IMR-90 (cell line): ENCODE measurements around the gene ZFHX3. TPM values are rescaled to one million over a fixed set of nuclear protein-coding genes. Genes with fewer than 3 reads are reported as not detected.

Source experiments
- ATAC-seq: fragments of 200-7000 bp; cut with Tn5 transposase; 2 replicates; pipeline ENCODE4 v1.9.1; 2020; ENCODE audit warnings: low read depth, mild to moderate bottlenecking, moderate library complexity
- BruUV-seq: library from RNA; stranded (reverse); fragments of 400-500 nt; replicated peaks from 2 replicates; lab custom pipeline; 2021; lab: Mats Ljungman, UMichigan
- CTCF ChIA-PET: fragments of 300-600 bp; formaldehyde crosslinking; extraction: SDS; loops from one replicate; lab custom pipeline; 2021; ENCODE audit warnings: antibody characterized with exemption; lab: Yijun Ruan, JAX
- POLR2A ChIA-PET: fragments of 300-600 bp; sonication (Branson Sonifier 250); formaldehyde crosslinking; loops from one replicate; lab custom pipeline; 2022; ENCODE audit warnings: antibody characterized with exemption; ENCODE audit not compliant: unreplicated experiment; lab: Charles Lee
- DNase-seq: peaks from one replicate; pipeline ENCODE4 v3.0.0; 2013
- H2AFZ ChIP-seq: replicated peaks from 2 replicates; pipeline ENCODE3; 2013; ENCODE audit warnings: low read length, mild to moderate bottlenecking; ENCODE audit not compliant: poor library complexity
- H2AK5ac ChIP-seq: 2 replicates; pipeline ENCODE4 v1.6.1; 2013; ENCODE audit warnings: low read depth, low read length, inconsistent platforms
- H2AK9ac ChIP-seq: replicated peaks from 2 replicates; pipeline ENCODE3; 2013; ENCODE audit warnings: mild to moderate bottlenecking, low read depth, low read length, moderate library complexity; ENCODE audit not compliant: poor library complexity
- H2BK120ac ChIP-seq: 2 replicates; pipeline ENCODE4 v1.6.1; 2013; ENCODE audit warnings: low read depth, low read length, inconsistent platforms
- H2BK15ac ChIP-seq: 3 replicates; pipeline ENCODE4 v1.6.1; 2013; ENCODE audit warnings: low read depth, low read length, inconsistent platforms
- H2BK20ac ChIP-seq: 2 replicates; pipeline ENCODE4 v1.6.1; 2013; ENCODE audit warnings: low read depth, mild to moderate bottlenecking, inconsistent platforms, low read length, moderate library complexity
- H2BK5ac ChIP-seq: 2 replicates; pipeline ENCODE4 v1.6.1; 2013; ENCODE audit warnings: mild to moderate bottlenecking, low read depth, low read length, inconsistent platforms; ENCODE audit not compliant: poor library complexity, severe bottlenecking
- H3K14ac ChIP-seq: replicated peaks from 2 replicates; pipeline ENCODE4 v1.6.1; 2013; ENCODE audit warnings: low read depth, low read length, inconsistent platforms
- H3K18ac ChIP-seq: 2 replicates; pipeline ENCODE4 v1.6.1; 2013; ENCODE audit warnings: low read depth, low read length, control low read depth
- H3K23ac ChIP-seq: 2 replicates; pipeline ENCODE4 v1.6.1; 2013; ENCODE audit warnings: low read depth, low read length, inconsistent platforms
- H3K27ac ChIP-seq: 2 replicates; pipeline ENCODE4 v1.5.1; 2013; ENCODE audit warnings: mild to moderate bottlenecking, control low read depth, low read length; ENCODE audit not compliant: insufficient read depth
- H3K27me3 ChIP-seq: 2 replicates; pipeline ENCODE4 v1.6.1; 2013; ENCODE audit warnings: low read length; ENCODE audit not compliant: control insufficient read depth, insufficient read depth
- H3K36me3 ChIP-seq: 2 replicates; pipeline ENCODE4 v1.6.1; 2013; ENCODE audit warnings: low read length, mixed read lengths; ENCODE audit not compliant: control insufficient read depth, insufficient read depth
- H3K4ac ChIP-seq: 2 replicates; pipeline ENCODE4 v1.6.1; 2013; ENCODE audit warnings: low read depth, low read length, inconsistent platforms
- H3K4me1 ChIP-seq: 2 replicates; pipeline ENCODE4 v1.6.1; 2013; ENCODE audit warnings: low read length, mixed read lengths; ENCODE audit not compliant: control insufficient read depth, insufficient read depth
- H3K4me2 ChIP-seq: 2 replicates; pipeline ENCODE4 v1.6.1; 2013; ENCODE audit warnings: low read depth, mild to moderate bottlenecking, control low read depth, low read length, moderate library complexity
- H3K4me3 ChIP-seq: 2 replicates; pipeline ENCODE4 v1.5.1; 2013; ENCODE audit warnings: low read depth, mild to moderate bottlenecking, control low read depth, low read length, moderate library complexity; ENCODE audit not compliant: insufficient read depth
- H3K56ac ChIP-seq: 2 replicates; pipeline ENCODE4 v1.6.1; 2013; ENCODE audit warnings: low read length, inconsistent platforms; ENCODE audit not compliant: insufficient read depth; ENCODE audit errors: extremely low read depth
- H3K79me1 ChIP-seq, 2 experiments: 2 replicates each; pipeline ENCODE4 v1.6.1; 2013; ENCODE audit warnings: low read length in 2 of 2, inconsistent platforms in 1 of 2, low read depth in 1 of 2
- H3K9ac ChIP-seq: 2 replicates; pipeline ENCODE4 v1.6.1; 2013; ENCODE audit warnings: low read depth, low read length, control low read depth
- H3K9me1 ChIP-seq: 2 replicates; pipeline ENCODE4 v1.6.1; 2013; ENCODE audit warnings: low read length, inconsistent platforms; ENCODE audit not compliant: insufficient read depth
- H3K9me3 ChIP-seq: 2 replicates; pipeline ENCODE4 v1.6.1; 2013; ENCODE audit warnings: low read length; ENCODE audit not compliant: control insufficient read depth, insufficient read depth
- H4K20me1 ChIP-seq: 2 replicates; pipeline ENCODE4 v1.6.1; 2013; ENCODE audit warnings: low read length, inconsistent platforms; ENCODE audit not compliant: insufficient read depth
- H4K5ac ChIP-seq: 2 replicates; pipeline ENCODE4 v1.6.1; 2013; ENCODE audit warnings: mild to moderate bottlenecking, low read depth, low read length, control low read depth
- H4K8ac ChIP-seq, 2 experiments: 2 replicates each; pipeline ENCODE4 v1.6.1; 2013; ENCODE audit warnings: low read depth in 2 of 2, low read length in 2 of 2, control low read depth in 1 of 2, inconsistent platforms in 1 of 2
- H4K91ac ChIP-seq: 2 replicates; pipeline ENCODE4 v1.6.1; 2013; ENCODE audit warnings: low read depth, low read length, inconsistent platforms; ENCODE audit not compliant: insufficient read depth
- POLR2A ChIP-seq: IDR thresholded peaks from 2 replicates; pipeline ENCODE4 v1.6.1; 2012; ENCODE audit warnings: mild to moderate bottlenecking, low read depth, low read length
- SMC3 ChIP-seq: fragments of 150-350 bp; IDR thresholded peaks from 2 replicates; pipeline ENCODE4 v1.6.1; 2016; ENCODE audit warnings: low read depth, mild to moderate bottlenecking, antibody characterized with exemption, low read length, moderate library complexity
- WGBS, 2 experiments: methylation state at CpG; one replicate each; pipeline versions ENCODE4 v1.1.5 to v1.1.7; 2013; ENCODE audit warnings: missing lambda C conversion rate in 2 of 2; ENCODE audit not compliant: insufficient read length in 1 of 2; ENCODE audit errors: extremely low coverage in 2 of 2; 5-methylcytosine and 5-hydroxymethylcytosine counted together
- dilution Hi-C: fragments of 300-500 bp; cut with HindIII; formaldehyde crosslinking; loops from one replicate; pipeline ENCODE4 v1.14.3; 2018; ENCODE audit warnings: low sequenced_read_pairs; ENCODE audit not compliant: unreplicated experiment
- in situ Hi-C: fragments of 300-500 bp; cut with MboI; formaldehyde crosslinking; loops from 3 replicates; pipeline ENCODE4 v1.14.3; 2019; ENCODE audit warnings: low sequenced_read_pairs, inconsistent platforms, mixed read lengths
- intact Hi-C: fragments of 100-400 bp; cut with micrococcal nuclease; formaldehyde crosslinking; loops from 2 replicates; pipeline ENCODE4 v1.10.0; 2022
- polyA plus RNA-seq, 3 experiments: library from polyadenylated mRNA; depleted of rRNA; stranded (reverse); fragments of >200 nt; gene quantifications; 2 replicates each; pipeline ENCODE4 v1.2.3, GENCODE V29; 2012; ENCODE audit warnings: low replicate concordance in 1 of 3
- total RNA-seq: library from RNA; depleted of rRNA; stranded (reverse); fragments of >200 nt; gene quantifications from 2 replicates; pipeline ENCODE4 v1.2.3, GENCODE V29; 2012
- TF ChIP-seq, protein P1 (sequence below): fragments of 150-350 bp; IDR thresholded peaks from 2 replicates; pipeline ENCODE4 v1.6.1; 2016; ENCODE audit warnings: low read depth, mild to moderate bottlenecking, low read length, moderate library complexity, borderline replicate concordance

ZFHX3 gene
- total and polyA plus RNA-seq, 2 of the 4 experiments (the other 2 are of a cell fraction) = 1.4 to 1.7 TPM

DNA sequence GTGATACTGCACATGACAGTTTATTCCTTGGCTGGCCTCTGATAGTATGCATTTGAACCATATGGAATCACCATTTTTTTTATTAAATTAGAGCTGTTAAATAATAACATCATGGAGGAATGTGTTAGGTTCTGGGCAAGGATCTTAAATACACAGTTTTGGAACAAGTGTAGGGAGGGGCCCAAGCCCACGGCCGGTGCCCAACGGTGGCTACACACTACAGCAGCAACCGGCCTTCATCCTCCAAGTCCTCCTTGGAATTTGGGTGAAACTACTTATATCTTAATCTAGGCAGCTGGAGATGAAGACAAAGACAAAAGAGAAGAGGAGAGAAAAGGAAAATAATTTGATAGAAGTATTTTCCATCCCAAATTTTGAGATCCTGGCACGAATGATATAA lies 35.6 kb downstream of the ZFHX3 start:
- CTCF ChIA-PET = interaction anchor here (0.6 to 0.9 kb wide), 3 partner anchors 9 to 1448 kb away, joined by 3 to 6 read pairs (median 3); no protein-coding TSS in a partner anchor
- H3K9me3 ChIP-seq = no peaks in the 10 kb centered on the region
- no CpG with 5 or more reads among the region's 5 CpGs for WGBS, 2 experiments

More for the DNA sequence above, 35.6 kb downstream of the ZFHX3 start:
- no TSS peak for BruUV-seq
- Histone ChIP-seq H3K4me3 (no peak overlapping the region), H4K91ac (no peak overlapping the region), H3K23ac (no peak overlapping the region), H3K4ac (no peak overlapping the region), H2BK120ac (no peak overlapping the region), H2AK5ac (no peak overlapping the region), H3K4me1 (peaks cover 10% of the 10 kb centered on the region), H3K56ac (no peak overlapping the region), H4K5ac (no peak overlapping the region), H2BK20ac (no peak overlapping the region), H3K14ac (no peak overlapping the region), H3K4me2 (no peak overlapping the region), H3K36me3 (no peaks in the 10 kb centered on the region), H3K9ac (no peak overlapping the region), H2AFZ (no peak overlapping the region), H2BK5ac (no peak overlapping the region), H3K18ac (no peak overlapping the region), H4K8ac (no peak overlapping the region), H3K27me3 (no peaks in the 10 kb centered on the region), H2BK15ac (no peak overlapping the region), H2AK9ac (no peak overlapping the region), H3K9me1 (peaks cover 14% of the 10 kb centered on the region), H4K20me1 (peaks cover 48% of the 10 kb centered on the region), H3K79me1 (peaks cover 51 to 72% of the 10 kb centered on the region in 2 experiments), H3K27ac (no peak overlapping the region)
- POLR2A ChIA-PET = no interaction called here
- DNase-seq (no peak), ATAC-seq (no peak)
- TF ChIP-seq SMC3 (no peak), POLR2A (no peak)
- TF ChIP-seq, protein P1, sequence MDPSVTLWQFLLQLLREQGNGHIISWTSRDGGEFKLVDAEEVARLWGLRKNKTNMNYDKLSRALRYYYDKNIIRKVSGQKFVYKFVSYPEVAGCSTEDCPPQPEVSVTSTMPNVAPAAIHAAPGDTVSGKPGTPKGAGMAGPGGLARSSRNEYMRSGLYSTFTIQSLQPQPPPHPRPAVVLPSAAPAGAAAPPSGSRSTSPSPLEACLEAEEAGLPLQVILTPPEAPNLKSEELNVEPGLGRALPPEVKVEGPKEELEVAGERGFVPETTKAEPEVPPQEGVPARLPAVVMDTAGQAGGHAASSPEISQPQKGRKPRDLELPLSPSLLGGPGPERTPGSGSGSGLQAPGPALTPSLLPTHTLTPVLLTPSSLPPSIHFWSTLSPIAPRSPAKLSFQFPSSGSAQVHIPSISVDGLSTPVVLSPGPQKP = no peak
- in situ Hi-C loops = no loop called here
- dilution Hi-C loops = no loop called here
- intact Hi-C loops = no loop called here
